SK-N-SH (cell line): Measurements from ENCODE around the gene TSGA10IP. TPM values are rescaled to one million over a fixed set of nuclear protein-coding genes. Genes with fewer than 3 reads are reported as not detected.

ENCODE experiments used
- CTCF ChIA-PET: fragments of 300-600, 350-600 bp; formaldehyde crosslinking; extraction: SDS; loops from one replicate; lab custom pipeline; 2021; lab: Yijun Ruan, JAX
- POLR2A ChIA-PET: fragments of 350-600 bp; sonication (Branson Sonifier 250); formaldehyde crosslinking; extraction: SDS; loops from one replicate; lab custom pipeline; 2020; ENCODE audit warnings: antibody characterized with exemption, inconsistent platforms; lab: Yijun Ruan, JAX
- DNase-seq: peaks from one replicate; pipeline ENCODE4 v3.0.0; 2012
- H2AFZ ChIP-seq: fragments of 200-600 bp; sonication (generic); 2 replicates; pipeline ENCODE4 v1.8.1; 2016; ENCODE audit warnings: antibody characterized with exemption, mild to moderate bottlenecking, low read depth
- H3F3A ChIP-seq: fragments of 200-600 bp; sonication (generic); replicated peaks from 2 replicates; pipeline ENCODE3; 2016; ENCODE audit warnings: antibody characterized with exemption, mild to moderate bottlenecking; ENCODE audit not compliant: insufficient read depth
- H3K27ac ChIP-seq, 2 experiments: fragments of 200-500 bp in 1 of 2; fragments of 200-600 bp in 1 of 2; sonication (Bioruptor generic) in 1 of 2; sonication (generic), shearing (Covaris generic) in 1 of 2; 2 replicates each; pipeline versions ENCODE4 v1.5.1 to v1.6.1; 2014 to 2016; ENCODE audit warnings: low read depth in 2 of 2, inconsistent platforms in 1 of 2, low read length in 1 of 2, mild to moderate bottlenecking in 1 of 2, mixed read lengths in 1 of 2
- H3K27me3 ChIP-seq: fragments of 200-600 bp; sonication (generic), shearing (Covaris generic); 2 replicates; pipeline ENCODE4 v1.6.1; 2016; ENCODE audit warnings: mixed run types; ENCODE audit not compliant: insufficient read depth
- H3K36me3 ChIP-seq, 2 experiments: fragments of 200-500 bp in 1 of 2; fragments of 200-600 bp in 1 of 2; sonication (Bioruptor generic) in 1 of 2; sonication (generic) in 1 of 2; replicated peaks in 1 of 2; 2 replicates each; pipeline versions ENCODE3 to v1.5.1; 2014 to 2016; ENCODE audit warnings: low read length in 1 of 2, mild to moderate bottlenecking in 1 of 2; ENCODE audit not compliant: insufficient read depth in 2 of 2, control insufficient read depth in 1 of 2
- H3K4me1 ChIP-seq, 2 experiments: fragments of 200-500 bp in 1 of 2; fragments of 200-600 bp in 1 of 2; sonication (Bioruptor generic) in 1 of 2; sonication (generic), shearing (Covaris generic) in 1 of 2; 2 replicates each; pipeline versions ENCODE4 v1.5.1 to v1.6.1; 2014 to 2016; ENCODE audit warnings: low read depth in 1 of 2, low read length in 1 of 2, mixed run types in 1 of 2; ENCODE audit not compliant: insufficient read depth in 2 of 2, control insufficient read depth in 1 of 2
- H3K4me2 ChIP-seq: fragments of 200-600 bp; sonication (generic), shearing (Covaris generic); 2 replicates; pipeline ENCODE4 v1.6.1; 2017; ENCODE audit warnings: mixed run types
- H3K4me3 ChIP-seq, 2 experiments: fragments of 200-500 bp in 1 of 2; fragments of 200-600 bp in 1 of 2; sonication (Bioruptor generic) in 1 of 2; sonication (generic), shearing (Covaris generic) in 1 of 2; 2 replicates each; pipeline versions ENCODE4 v1.5.1 to v1.8.1; 2014 to 2016; ENCODE audit warnings: low read depth in 2 of 2, inconsistent platforms in 1 of 2, low read length in 1 of 2, mild to moderate bottlenecking in 1 of 2, mixed read lengths in 1 of 2, moderate library complexity in 1 of 2
- H3K79me2 ChIP-seq: fragments of 200-600 bp; sonication (generic); 2 replicates; pipeline ENCODE4 v1.8.1; 2017; ENCODE audit warnings: mild to moderate bottlenecking; ENCODE audit not compliant: insufficient read depth
- H3K9ac ChIP-seq: fragments of 200-600 bp; sonication (generic); 2 replicates; pipeline ENCODE4 v1.6.1; 2017; ENCODE audit warnings: mixed run types
- H3K9me2 ChIP-seq: fragments of 200-600 bp; sonication (generic); 2 replicates; pipeline ENCODE4 v1.6.1; 2017; ENCODE audit warnings: mixed run types
- H3K9me3 ChIP-seq: fragments of 200-600 bp; sonication (generic); 2 replicates; pipeline ENCODE4 v1.6.1; 2017; ENCODE audit warnings: mixed run types, mild to moderate bottlenecking, moderate library complexity
- H4K20me1 ChIP-seq: fragments of 200-600 bp; sonication (generic); 2 replicates; pipeline ENCODE4 v1.6.1; 2017; ENCODE audit warnings: mild to moderate bottlenecking, mixed run types; ENCODE audit not compliant: insufficient read depth
- CHD2 ChIP-seq: fragments of 150-350 bp; IDR thresholded peaks from 2 replicates; pipeline ENCODE4 v1.6.1; 2018; ENCODE audit warnings: low read length; ENCODE audit not compliant: partially characterized antibody
- CTCF ChIP-seq: fragments of 200-600 bp; sonication (generic); IDR thresholded peaks from 2 replicates; pipeline ENCODE4 v1.6.1; 2017; ENCODE audit warnings: antibody characterized with exemption, mild to moderate bottlenecking, moderate library complexity
- ELF1 ChIP-seq: IDR thresholded peaks from 2 replicates; pipeline ENCODE4 v1.4.0; 2012
- FOSL2 ChIP-seq: IDR thresholded peaks from 2 replicates; pipeline ENCODE4 v1.4.0; 2012; ENCODE audit warnings: low read depth, mild to moderate bottlenecking, moderate library complexity, borderline replicate concordance
- FOXJ3 ChIP-seq: sonication (generic); formaldehyde crosslinking; IDR thresholded peaks from 2 replicates; pipeline ENCODE4 v1.5.1; 2020; ENCODE audit warnings: mild to moderate bottlenecking, missing genetic modification reagents
- FOXM1 ChIP-seq: IDR thresholded peaks from 2 replicates; pipeline ENCODE4 v1.4.0; 2012; ENCODE audit warnings: low read depth, mild to moderate bottlenecking
- GABPA ChIP-seq: IDR thresholded peaks from 2 replicates; pipeline ENCODE4 v1.4.0; 2012; ENCODE audit warnings: low read depth, mild to moderate bottlenecking
- GATA2 ChIP-seq: sonication (generic); formaldehyde crosslinking; IDR thresholded peaks from 2 replicates; pipeline ENCODE4 v1.5.0; 2020; ENCODE audit warnings: mild to moderate bottlenecking, missing genetic modification reagents
- IRF3 ChIP-seq: fragments of 150-350 bp; IDR thresholded peaks from 2 replicates; pipeline ENCODE4 v1.6.1; 2016; ENCODE audit warnings: mild to moderate bottlenecking, low read depth, low read length
- MAX ChIP-seq: IDR thresholded peaks from 2 replicates; pipeline ENCODE4 v1.4.0; 2012; ENCODE audit warnings: low read depth
- NFIC ChIP-seq: IDR thresholded peaks from 2 replicates; pipeline ENCODE4 v1.4.0; 2012; ENCODE audit warnings: borderline replicate concordance
- NRF1 ChIP-seq: IDR thresholded peaks from 2 replicates; pipeline ENCODE4 v1.6.1; 2012; ENCODE audit warnings: low read depth, mild to moderate bottlenecking, low read length
- PBX3 ChIP-seq: IDR thresholded peaks from 2 replicates; pipeline ENCODE4; 2012
- POLR2AphosphoS5 ChIP-seq: IDR thresholded peaks from 2 replicates; pipeline ENCODE4 v1.6.1; 2012; ENCODE audit warnings: low read depth, low read length
- REST ChIP-seq: IDR thresholded peaks from 2 replicates; pipeline ENCODE4 v1.6.1; 2012; ENCODE audit warnings: mild to moderate bottlenecking, low read depth, low read length, moderate library complexity
- RXRA ChIP-seq: IDR thresholded peaks from 2 replicates; pipeline ENCODE4 v1.4.0; 2012; ENCODE audit warnings: low read depth, mild to moderate bottlenecking, borderline replicate concordance
- SMC3 ChIP-seq: IDR thresholded peaks from 2 replicates; pipeline ENCODE4 v1.6.1; 2012; ENCODE audit warnings: low read depth, low read length, improper control_type of control experiment
- TEAD4 ChIP-seq: IDR thresholded peaks from 2 replicates; pipeline ENCODE4 v1.4.0; 2012; ENCODE audit warnings: mild to moderate bottlenecking, borderline replicate concordance; ENCODE audit not compliant: insufficient read depth
- USF2 ChIP-seq: fragments of 150-350 bp; IDR thresholded peaks from 2 replicates; pipeline ENCODE4 v1.6.1; 2017; ENCODE audit warnings: antibody characterized with exemption, low read length, low read depth, borderline replicate concordance
- YY1 ChIP-seq: IDR thresholded peaks from 2 replicates; pipeline ENCODE4 v1.4.0; 2012; ENCODE audit warnings: low read depth, mild to moderate bottlenecking
- ZBTB33 ChIP-seq: IDR thresholded peaks from 2 replicates; pipeline ENCODE4 v1.4.0; 2012; ENCODE audit warnings: low read depth, borderline replicate concordance
- WGBS: methylation state at CpG from one replicate; pipeline ENCODE4 v1.1.6; 2017; ENCODE audit warnings: low lambda C conversion rate; 5-methylcytosine and 5-hydroxymethylcytosine counted together
- polyA plus RNA-seq, 3 experiments: library from polyadenylated mRNA; depleted of rRNA; stranded (reverse); fragments of >200 nt; gene quantifications; 2 replicates each; pipeline ENCODE4 v1.2.3, GENCODE V29; 2012

TSGA10IP gene
- polyA plus RNA-seq, 1 of the 3 experiments (the other 2 are of a cell fraction), result not detected

- TF ChIP-seq MAX (peak; percentile 87), YY1 (no peak; the same call in 1 of the 2 replicates), REST (peak; percentile 62; the same call in 1 of the 2 replicates), USF2 (no peak), PBX3 (peak; percentile 80), CTCF (no peak), NRF1 (no peak), FOXJ3 (no peak), CHD2 (no peak), NFIC (peak; percentile 95), FOXM1 (peak; percentile 76), FOSL2 (peak; percentile 100), GABPA (no peak; the same call in 1 of the 2 replicates)
Measured at GRCh38 chr11:65915821-65916251, 29.4 kb upstream of the TSGA10IP start (continued).

- H3K9me2 ChIP-seq, result no peaks in the 10 kb centered on the region
- peaks cover 37 to 65% of the 10 kb centered on the region in 2 experiments; a peak in 3 of 4 replicates for H3K4me1 ChIP-seq
- no peak for DNase-seq
- no peaks in the 10 kb centered on the region for H3K27me3 ChIP-seq
- H3K4me2 ChIP-seq, result peak overlapping the region; percentile 96
- H4K20me1 ChIP-seq, result 0 out of 2 replicates have a peak, but pooled peaks cover 4% of the 10 kb centered on the region
- WGBS, result 83% methylated on average over 5 of the region's 7 CpGs
- no peak overlapping the region for H2AFZ ChIP-seq
- POLR2A ChIA-PET, result no interaction called here
- peak overlapping the region; percentile 84 to 97; a peak in 3 of 4 replicates for H3K27ac ChIP-seq
- CTCF ChIA-PET, result interaction anchor here (1.3 to 3.3 kb wide), 3 partner anchors 28 to 50 kb away, joined by 3 to 24 read pairs (median 7); partner anchors contain the start of gene FIBP
- no peaks in the 10 kb centered on the region for H3K9me3 ChIP-seq
- peaks cover 78% of the 10 kb centered on the region for H3K79me2 ChIP-seq
- H3F3A ChIP-seq, result peaks cover 22% of the 10 kb centered on the region
- H3K9ac ChIP-seq, result peak overlapping the region; percentile 99; the same call in 1 of the 2 replicates
- H3K36me3 ChIP-seq, result peaks cover 2 to 4% of the 10 kb centered on the region in 2 experiments
- peak overlapping the region in 1 of 2 experiments; percentile 28; a peak in 1 of 4 replicates for H3K4me3 ChIP-seq
- TF ChIP-seq GABPA (no peak), ELF1 (no peak), POLR2AphosphoS5 (no peak), NFIC (no peak), SMC3 (no peak), GATA2 (CRISPR knock-in tag) (no peak), TEAD4 (no peak), RXRA (no peak), NRF1 (no peak), IRF3 (no peak), ZBTB33 (no peak)
Measured at GRCh38 chr11:65916391-65916790, 28.9 kb upstream of the TSGA10IP start.
